ENCODE measurements around the gene GALNT2.

GALNT2 gene

GRCh38 chr1:230127105-230128054 is 60.3 kb downstream of the GALNT2 start:
- no peak for ATAC-seq
- TF ChIP-seq ZNF8 (CRISPR knock-in tag; IDR thresholded peaks at IDR 0.05) (no peak), TCF4 (CRISPR knock-in tag; IDR thresholded peaks at IDR 0.05; ENCODE audit: borderline replicate concordance) (no peak), CSDC2 (CRISPR knock-in tag; IDR thresholded peaks at IDR 0.05) (no peak), ZFP30 (CRISPR knock-in tag; IDR thresholded peaks at IDR 0.05) (no peak), CREB5 (CRISPR knock-in tag; IDR thresholded peaks at IDR 0.05; ENCODE audit: low read depth) (no peak)

GRCh38 chr1:230128569-230129285 is 61.7 kb downstream of the GALNT2 start:
- TF ChIP-seq ZNF8 (CRISPR knock-in tag; IDR thresholded peaks at IDR 0.05), result no peak
- TF ChIP-seq BACH2 (CRISPR knock-in tag; IDR thresholded peaks at IDR 0.05; ENCODE audit: borderline replicate concordance), result no peak
- no peak for TF ChIP-seq ZFP3 (CRISPR knock-in tag; IDR thresholded peaks at IDR 0.05)
- no peak for TF ChIP-seq PPARA (CRISPR knock-in tag; IDR thresholded peaks at IDR 0.05; ENCODE audit: borderline replicate concordance)
- TF ChIP-seq POU6F1 (CRISPR knock-in tag; IDR thresholded peaks at IDR 0.05; ENCODE audit: borderline replicate concordance, low read depth), result no peak
- TF ChIP-seq ESRRG (CRISPR knock-in tag; IDR thresholded peaks at IDR 0.05), result no peak
- TF ChIP-seq ZC3H10 (CRISPR knock-in tag; IDR thresholded peaks at IDR 0.05), result no peak
- TF ChIP-seq TSHZ2 (CRISPR knock-in tag; IDR thresholded peaks at IDR 0.05), result no peak
- no peak for TF ChIP-seq ZFP30 (CRISPR knock-in tag; IDR thresholded peaks at IDR 0.05)
- TF ChIP-seq CSDC2 (CRISPR knock-in tag; IDR thresholded peaks at IDR 0.05), result no peak
- no peak for TF ChIP-seq GLIS3 (CRISPR knock-in tag; IDR thresholded peaks at IDR 0.05)
- no peak for TF ChIP-seq CSRNP3 (CRISPR knock-in tag; IDR thresholded peaks at IDR 0.05)
- TF ChIP-seq ISL1 (CRISPR knock-in tag; IDR thresholded peaks at IDR 0.05), result no peak
- TF ChIP-seq RARB (CRISPR knock-in tag; IDR thresholded peaks at IDR 0.05), result no peak
- no peak for TF ChIP-seq PATZ1 (CRISPR knock-in tag; IDR thresholded peaks at IDR 0.05; ENCODE audit: borderline replicate concordance)
- no peak for TF ChIP-seq ZNF70 (CRISPR knock-in tag; IDR thresholded peaks at IDR 0.05)
- ATAC-seq, result no peak

- no peak for TF ChIP-seq POU6F1 (CRISPR knock-in tag; IDR thresholded peaks at IDR 0.05; ENCODE audit: borderline replicate concordance, low read depth)
- no peak for TF ChIP-seq ZNF70 (CRISPR knock-in tag; IDR thresholded peaks at IDR 0.05)
- no peak for TF ChIP-seq RARB (CRISPR knock-in tag; IDR thresholded peaks at IDR 0.05)
- TF ChIP-seq ISL1 (CRISPR knock-in tag; IDR thresholded peaks at IDR 0.05), result no peak
- no peak for TF ChIP-seq CSDC2 (CRISPR knock-in tag; IDR thresholded peaks at IDR 0.05)
- no peak for TF ChIP-seq ARNTL (CRISPR knock-in tag; IDR thresholded peaks at IDR 0.05; ENCODE audit: borderline replicate concordance, low read depth)
- ATAC-seq, result no peak
Observed at GRCh38 chr1:230129341-230129740, 62.3 kb downstream of the GALNT2 start.
